ENCODE measurements around the gene INSYN2B. TPM values are rescaled to one million over a fixed set of nuclear protein-coding genes. Genes with fewer than 3 reads are reported as not detected.

INSYN2B gene
- total and polyA plus RNA-seq, 2 of the 8 experiments (the other 6 are each of a cell fraction or from before 2014, with no cell fraction given) = not detected

DNA sequence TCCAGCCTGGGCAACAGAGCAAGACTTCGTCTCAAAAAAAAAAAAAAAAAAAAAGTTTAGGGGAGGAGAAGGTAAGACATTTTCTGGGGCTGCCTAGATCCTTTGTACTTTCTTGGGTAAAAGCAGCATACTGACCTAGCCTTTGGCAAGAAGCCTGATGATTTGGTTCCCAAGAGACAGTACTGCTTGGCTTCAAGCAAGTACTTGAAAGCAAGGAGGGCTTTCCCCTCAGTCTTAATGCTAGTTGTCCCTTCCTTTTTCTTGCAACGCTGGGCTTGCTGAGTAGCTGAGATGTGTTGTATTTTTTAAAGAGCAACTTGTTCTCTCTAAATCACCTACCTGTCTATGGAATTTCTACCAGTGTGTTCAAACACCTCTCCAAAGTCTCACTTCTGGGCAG, 76.2 kb downstream of the INSYN2B start:
- Histone ChIP-seq H4K8ac (ENCODE audit: extremely low read depth, insufficient read depth, low read length) (no peak overlapping the region), H2BK20ac (ENCODE audit: low read length) (no peak overlapping the region), H3K27ac (ENCODE audit: low read depth, low read length) (no peak overlapping the region), H3K56ac (replicated peaks; ENCODE audit: insufficient read length, low read depth, low read length) (no peak overlapping the region), H3K14ac (ENCODE audit: insufficient read length) (no peak overlapping the region), H2BK15ac (ENCODE audit: low read length) (no peak overlapping the region), H3K18ac (ENCODE audit: extremely low read depth, low read length) (no peak overlapping the region), H2AFZ (ENCODE audit: low read length) (no peak overlapping the region), H2AK5ac (ENCODE audit: low read depth, low read length) (no peak overlapping the region), H3K4me1 (replicated peaks in 1 of 4; ENCODE audit: control insufficient read depth in 3 of 4, insufficient read depth in 4 of 4, low read length in 3 of 4) (peaks cover 0 to 6% (median 0%) of the 10 kb centered on the region in 4 experiments; a peak in 1 of 7 replicates), H2BK120ac (replicated peaks; ENCODE audit: low read depth, low read length) (no peak overlapping the region), H3K79me1 (ENCODE audit: low read depth, low read length) (no peaks in the 10 kb centered on the region), H3K23ac (ENCODE audit: insufficient read length) (no peak overlapping the region), H3K4ac (replicated peaks; ENCODE audit: insufficient read length, low read depth, low read length) (no peak overlapping the region), H3K9ac (replicated peaks in 1 of 4; ENCODE audit: extremely low read depth in 1 of 4, low read depth in 3 of 4, low read length in 3 of 4) (no peak overlapping the region), H2BK5ac (ENCODE audit: low read depth, low read length) (no peak overlapping the region), H3K23me2 (ENCODE audit: low read depth, low read length) (no peaks in the 10 kb centered on the region), H3K9me3 (ENCODE audit: insufficient read depth in 2 of 2, low read depth in 1 of 2, low read length in 1 of 2) (no peaks in the 10 kb centered on the region), H3K79me2 (ENCODE audit: control insufficient read depth in 1 of 2, insufficient read depth in 2 of 2, low read length in 2 of 2) (no peaks in the 10 kb centered on the region), H3K36me3 (ENCODE audit: control insufficient read depth in 2 of 4, insufficient read depth in 4 of 4, low read length in 3 of 4) (no peaks in the 10 kb centered on the region), H4K20me1 (replicated peaks in 1 of 2; ENCODE audit: control insufficient read depth in 1 of 2, insufficient read depth in 2 of 2, low read length in 2 of 2) (no peaks in the 10 kb centered on the region), H3K4me2 (ENCODE audit: insufficient read depth in 1 of 2, low read depth in 2 of 2, low read length in 2 of 2) (no peak overlapping the region), H2BK12ac (ENCODE audit: low read depth, low read length) (no peak overlapping the region), H4K5ac (ENCODE audit: insufficient read length, low read depth, low read length) (no peak overlapping the region), H3K4me3 (ENCODE audit: extremely low read depth in 1 of 4, insufficient read depth in 2 of 4, low read depth in 3 of 4, low read length in 4 of 4) (no peak overlapping the region), H4K91ac (replicated peaks; ENCODE audit: insufficient read length, low read length) (no peak overlapping the region), H3K27me3 (replicated peaks in 1 of 4; ENCODE audit: control insufficient read depth in 3 of 4, extremely low read depth in 1 of 4, insufficient read depth in 3 of 4, low read length in 3 of 4) (no peaks in the 10 kb centered on the region)
- TF ChIP-seq EZH2 (IDR thresholded peaks at IDR 0.05; ENCODE audit: low read depth, low read length, severe bottlenecking) = no peak
- no peak for TF ChIP-seq SIRT6 (IDR thresholded peaks at IDR 0.05; ENCODE audit: low read length)
- TF ChIP-seq TCF12 (IDR thresholded peaks at IDR 0.05; ENCODE audit: low read depth, low read length) = no peak
- no peak for TF ChIP-seq CBX8 (IDR thresholded peaks at IDR 0.05; ENCODE audit: borderline replicate concordance, low read depth, low read length)
- WGBS, 2 experiments (ENCODE audit: extremely low coverage in 1 of 2, insufficient coverage in 1 of 2, insufficient read length in 1 of 2, insufficient replicate concordance in 2 of 2, low coverage in 1 of 2, low lambda C conversion rate in 2 of 2, missing lambda C conversion rate in 1 of 2) = 89% methylated on average over 1 of the region's 2 CpGs; no CpG with 5 or more reads in 1 of the 2 experiments
- ChIA-PET POLR2A (ENCODE audit: partially characterized antibody) (no interaction called here), CTCF (ENCODE audit: partially characterized antibody) (interaction anchor here (0.7 to 2.5 kb wide), 7 partner anchors 8 to 292 kb away, joined by 3 to 14 read pairs (median 5); partner anchors contain the start of gene INSYN2B)
- DNase-seq (ENCODE audit: low read depth in 1 of 2, low spot score in 2 of 2) (no peak), FAIRE-seq (no peak)
